ENCODE data around the gene CLN6.

DNA sequence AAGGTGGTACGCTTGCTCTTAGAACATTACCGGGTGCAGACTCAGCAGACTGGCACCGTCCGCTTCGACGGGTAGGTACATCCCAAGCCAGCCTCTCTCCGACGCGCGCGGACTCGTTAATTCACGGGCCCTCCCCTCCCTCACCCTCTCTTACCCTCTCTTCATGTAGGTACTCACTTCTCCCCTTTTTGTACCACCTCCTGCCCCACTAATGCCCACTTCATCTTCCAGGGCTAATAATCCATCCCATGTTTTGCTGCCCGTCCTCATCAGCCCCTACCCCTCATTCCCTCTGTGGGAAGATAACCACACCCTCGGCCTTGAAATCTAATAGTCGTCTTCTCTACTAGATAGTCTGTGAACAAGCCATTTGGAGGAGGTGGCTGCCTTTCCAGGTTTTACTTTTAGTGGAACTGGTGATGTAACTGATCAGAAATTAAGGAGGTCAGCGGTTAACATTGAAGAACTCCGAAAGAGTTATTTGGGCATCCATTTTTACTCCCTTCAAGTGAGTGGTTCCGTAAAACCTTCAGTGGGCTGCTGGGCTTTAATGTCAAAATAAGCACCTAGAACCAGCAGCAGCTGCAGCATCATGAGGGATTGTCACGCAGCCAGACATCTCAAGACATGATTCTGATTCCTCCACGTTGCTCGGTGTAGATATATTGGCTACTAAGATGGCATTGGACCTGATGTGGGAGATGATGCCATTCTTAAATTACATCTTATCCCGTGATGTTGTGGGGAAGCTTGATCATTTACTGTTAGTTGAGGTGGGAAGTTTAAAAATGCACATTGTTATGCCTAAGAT, 49.3 kb upstream of the CLN6 start:
- TF ChIP-seq, protein P1, sequence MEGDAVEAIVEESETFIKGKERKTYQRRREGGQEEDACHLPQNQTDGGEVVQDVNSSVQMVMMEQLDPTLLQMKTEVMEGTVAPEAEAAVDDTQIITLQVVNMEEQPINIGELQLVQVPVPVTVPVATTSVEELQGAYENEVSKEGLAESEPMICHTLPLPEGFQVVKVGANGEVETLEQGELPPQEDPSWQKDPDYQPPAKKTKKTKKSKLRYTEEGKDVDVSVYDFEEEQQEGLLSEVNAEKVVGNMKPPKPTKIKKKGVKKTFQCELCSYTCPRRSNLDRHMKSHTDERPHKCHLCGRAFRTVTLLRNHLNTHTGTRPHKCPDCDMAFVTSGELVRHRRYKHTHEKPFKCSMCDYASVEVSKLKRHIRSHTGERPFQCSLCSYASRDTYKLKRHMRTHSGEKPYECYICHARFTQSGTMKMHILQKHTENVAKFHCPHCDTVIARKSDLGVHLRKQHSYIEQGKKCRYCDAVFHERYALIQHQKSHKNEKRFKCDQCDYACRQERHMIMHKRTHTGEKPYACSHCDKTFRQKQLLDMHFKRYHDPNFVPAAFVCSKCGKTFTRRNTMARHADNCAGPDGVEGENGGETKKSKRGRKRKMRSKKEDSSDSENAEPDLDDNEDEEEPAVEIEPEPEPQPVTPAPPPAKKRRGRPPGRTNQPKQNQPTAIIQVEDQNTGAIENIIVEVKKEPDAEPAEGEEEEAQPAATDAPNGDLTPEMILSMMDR (conservative IDR thresholded peaks at IDR 0.05; ENCODE audit: low read length), result 0 out of 2 replicates have a peak, but pooled peaks have one; percentile 12
- no peak for TF ChIP-seq EZH2phosphoT487 (IDR thresholded peaks at IDR 0.05; ENCODE audit: borderline replicate concordance, low read depth, low read length)
